SU-DHL-6 (cell line): ENCODE measurements around the gene LAPTM5.

Experiments used
- H2AFZ ChIP-seq: fragments of 200-600 bp; sonication (generic); 2 replicates; pipeline ENCODE4 v1.6.1; 2014; ENCODE audit warnings: low read depth, mild to moderate bottlenecking, moderate library complexity, mixed read lengths, antibody characterized with exemption, low read length; ENCODE audit not compliant: severe bottlenecking
- H3F3A ChIP-seq: fragments of 200-600 bp; shearing (Covaris generic); 2 replicates; pipeline ENCODE4 v1.6.0; 2016; ENCODE audit warnings: antibody characterized with exemption, mild to moderate bottlenecking; ENCODE audit not compliant: insufficient read depth
- H3K27ac ChIP-seq: fragments of 200-600 bp; sonication (generic); 2 replicates; pipeline ENCODE4 v1.5.1; 2016; ENCODE audit warnings: low read depth, mild to moderate bottlenecking, low read length, moderate library complexity, mixed read lengths
- H3K27me3 ChIP-seq: fragments of 200-600 bp; sonication (generic), shearing (Covaris generic); 2 replicates; pipeline ENCODE4 v1.6.0; 2014; ENCODE audit warnings: mild to moderate bottlenecking, low read length
- H3K36me3 ChIP-seq: fragments of 200-600 bp; sonication (generic); 2 replicates; pipeline ENCODE4 v1.6.1; 2014; ENCODE audit warnings: mild to moderate bottlenecking, low read length, mixed read lengths
- H3K4me2 ChIP-seq: fragments of 300-600, 200-600 bp; shearing (Covaris generic), sonication (generic); 2 replicates; pipeline ENCODE4 v1.6.0; 2014; ENCODE audit warnings: low read length, low read depth, mild to moderate bottlenecking; ENCODE audit not compliant: poor library complexity, severe bottlenecking
- H3K4me3 ChIP-seq: fragments of 200-600 bp; sonication (generic); 2 replicates; pipeline ENCODE4 v1.5.1; 2014; ENCODE audit warnings: antibody characterized with exemption, low read length, mild to moderate bottlenecking, mixed read lengths; ENCODE audit not compliant: insufficient read depth, poor library complexity, severe bottlenecking
- H3K79me2 ChIP-seq: fragments of 200-600 bp; sonication (generic); 2 replicates; pipeline ENCODE4 v1.6.1; 2014; ENCODE audit warnings: mild to moderate bottlenecking, low read length, moderate library complexity; ENCODE audit not compliant: insufficient read depth
- H3K9ac ChIP-seq: fragments of 200-600 bp; sonication (generic); 2 replicates; pipeline ENCODE4 v1.7.0; 2014; ENCODE audit warnings: mild to moderate bottlenecking, low read length
- H3K9me2 ChIP-seq: fragments of 200-600 bp; sonication (generic); replicated peaks from 2 replicates; pipeline ENCODE4 v1.6.1; 2014; ENCODE audit warnings: low read length; ENCODE audit not compliant: insufficient read depth
- H3K9me3 ChIP-seq: fragments of 200-600 bp; sonication (generic); 2 replicates; pipeline ENCODE4 v1.6.1; 2014; ENCODE audit warnings: low read length, mixed read lengths; ENCODE audit not compliant: insufficient read depth
- H4K20me1 ChIP-seq: fragments of 200-600 bp; sonication (generic); 2 replicates; pipeline ENCODE4 v1.6.1; 2014; ENCODE audit warnings: low read depth, mild to moderate bottlenecking, antibody characterized with exemption, low read length, moderate library complexity, mixed read lengths
- EZH2phosphoT487 ChIP-seq: fragments of 200-600 bp; sonication (generic), shearing (Covaris generic); conservative IDR thresholded peaks from 2 replicates; pipeline ENCODE4 v1.6.1; 2018; ENCODE audit warnings: mild to moderate bottlenecking, antibody characterized with exemption, low read length, moderate library complexity, mixed read lengths
- TF ChIP-seq, protein P1 (sequence below): fragments of 200-600 bp; sonication (generic); IDR thresholded peaks from one replicate; pipeline ENCODE4 v1.5.1; 2017; ENCODE audit warnings: antibody characterized with exemption, mild to moderate bottlenecking, low read length, moderate library complexity; ENCODE audit not compliant: insufficient read depth, poor library complexity, severe bottlenecking

Gene LAPTM5

DNA sequence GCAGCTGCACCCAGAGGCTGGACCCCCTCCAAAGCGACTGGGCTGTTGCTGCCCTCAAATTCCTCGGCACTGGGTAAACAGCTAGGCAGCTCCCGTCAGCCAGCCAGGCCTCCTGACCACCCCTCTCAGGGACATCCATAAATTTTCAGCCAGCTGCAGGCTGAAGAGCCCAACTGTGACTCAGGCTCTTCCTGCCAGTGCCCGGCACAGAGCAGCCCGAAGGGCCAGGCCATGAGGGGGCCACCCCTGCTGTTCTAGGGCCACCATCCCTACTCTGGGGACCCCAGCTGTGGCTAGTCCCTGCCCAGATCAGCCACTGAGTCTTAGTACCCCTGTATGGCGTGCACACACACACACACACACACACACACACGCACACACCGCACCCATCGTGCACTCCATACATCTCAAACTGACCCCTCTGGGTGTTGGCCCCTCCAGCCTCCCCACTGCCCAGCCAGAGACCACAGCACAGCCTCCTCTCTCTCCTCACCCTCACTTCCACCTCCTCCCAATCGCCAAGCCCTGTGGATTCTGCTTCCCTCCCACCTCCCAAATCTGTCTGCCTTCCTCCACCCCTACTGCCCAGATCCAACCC, 6.2 kb upstream of the LAPTM5 start:
- no peaks in the 10 kb centered on the region for H3K27me3 ChIP-seq
- no peak overlapping the region for H2AFZ ChIP-seq
- no peak for TF ChIP-seq EZH2phosphoT487
- TF ChIP-seq, protein P1, sequence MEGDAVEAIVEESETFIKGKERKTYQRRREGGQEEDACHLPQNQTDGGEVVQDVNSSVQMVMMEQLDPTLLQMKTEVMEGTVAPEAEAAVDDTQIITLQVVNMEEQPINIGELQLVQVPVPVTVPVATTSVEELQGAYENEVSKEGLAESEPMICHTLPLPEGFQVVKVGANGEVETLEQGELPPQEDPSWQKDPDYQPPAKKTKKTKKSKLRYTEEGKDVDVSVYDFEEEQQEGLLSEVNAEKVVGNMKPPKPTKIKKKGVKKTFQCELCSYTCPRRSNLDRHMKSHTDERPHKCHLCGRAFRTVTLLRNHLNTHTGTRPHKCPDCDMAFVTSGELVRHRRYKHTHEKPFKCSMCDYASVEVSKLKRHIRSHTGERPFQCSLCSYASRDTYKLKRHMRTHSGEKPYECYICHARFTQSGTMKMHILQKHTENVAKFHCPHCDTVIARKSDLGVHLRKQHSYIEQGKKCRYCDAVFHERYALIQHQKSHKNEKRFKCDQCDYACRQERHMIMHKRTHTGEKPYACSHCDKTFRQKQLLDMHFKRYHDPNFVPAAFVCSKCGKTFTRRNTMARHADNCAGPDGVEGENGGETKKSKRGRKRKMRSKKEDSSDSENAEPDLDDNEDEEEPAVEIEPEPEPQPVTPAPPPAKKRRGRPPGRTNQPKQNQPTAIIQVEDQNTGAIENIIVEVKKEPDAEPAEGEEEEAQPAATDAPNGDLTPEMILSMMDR: no peak
- no peaks in the 10 kb centered on the region for H4K20me1 ChIP-seq
- H3K4me3 ChIP-seq: no peak overlapping the region
- H3K9ac ChIP-seq: no peak overlapping the region
- H3K4me2 ChIP-seq: no peak overlapping the region
- no peaks in the 10 kb centered on the region for H3K9me3 ChIP-seq
- H3K9me2 ChIP-seq: no peaks in the 10 kb centered on the region
- peaks cover 55% of the 10 kb centered on the region for H3F3A ChIP-seq
- H3K27ac ChIP-seq: peak overlapping the region; percentile 90; the same call in 1 of the 2 replicates
- no peaks in the 10 kb centered on the region for H3K79me2 ChIP-seq
- no peaks in the 10 kb centered on the region for H3K36me3 ChIP-seq

GRCh38 chr1:30762930-30763650, 5.5 kb upstream of the LAPTM5 start:
- Histone ChIP-seq H3K4me3 (no peak overlapping the region), H3K4me2 (peak overlapping the region; percentile 18), H3F3A (peaks cover 56% of the 10 kb centered on the region), H3K27ac (peak overlapping the region; percentile 90), H3K9me2 (no peaks in the 10 kb centered on the region), H3K9me3 (no peaks in the 10 kb centered on the region), H3K79me2 (peaks cover 2% of the 10 kb centered on the region), H4K20me1 (no peaks in the 10 kb centered on the region), H3K27me3 (no peaks in the 10 kb centered on the region), H2AFZ (no peak overlapping the region), H3K36me3 (no peaks in the 10 kb centered on the region), H3K9ac (peak overlapping the region; percentile 7; the same call in 1 of the 2 replicates)
- TF ChIP-seq, protein P1: no peak
- TF ChIP-seq EZH2phosphoT487: no peak

GRCh38 chr1:30762152-30762929, 4.8 kb upstream of the LAPTM5 start:
- no peak for TF ChIP-seq EZH2phosphoT487
- TF ChIP-seq, protein P1: no peak
- H3K4me2 ChIP-seq: peak overlapping the region; percentile 18
- peak overlapping the region; percentile 23; the same call in 1 of the 2 replicates for H3K9ac ChIP-seq
- no peaks in the 10 kb centered on the region for H4K20me1 ChIP-seq
- H2AFZ ChIP-seq: no peak overlapping the region
- no peaks in the 10 kb centered on the region for H3K36me3 ChIP-seq
- no peaks in the 10 kb centered on the region for H3K9me2 ChIP-seq
- H3K79me2 ChIP-seq: peaks cover 10% of the 10 kb centered on the region
- H3K27me3 ChIP-seq: no peaks in the 10 kb centered on the region
- H3K27ac ChIP-seq: peak overlapping the region; percentile 90
- H3K4me3 ChIP-seq: no peak overlapping the region
- H3K9me3 ChIP-seq: no peaks in the 10 kb centered on the region
- peaks cover 58% of the 10 kb centered on the region for H3F3A ChIP-seq
